ENCODE data around the gene HEPACAM. TPM values are rescaled to one million over a fixed set of nuclear protein-coding genes. Genes with fewer than 3 reads are reported as not detected.

The HEPACAM gene
- total RNA-seq, 4 donors from 2014 or later = 0.42 to 2.1 (median 1.1) TPM

DNA sequence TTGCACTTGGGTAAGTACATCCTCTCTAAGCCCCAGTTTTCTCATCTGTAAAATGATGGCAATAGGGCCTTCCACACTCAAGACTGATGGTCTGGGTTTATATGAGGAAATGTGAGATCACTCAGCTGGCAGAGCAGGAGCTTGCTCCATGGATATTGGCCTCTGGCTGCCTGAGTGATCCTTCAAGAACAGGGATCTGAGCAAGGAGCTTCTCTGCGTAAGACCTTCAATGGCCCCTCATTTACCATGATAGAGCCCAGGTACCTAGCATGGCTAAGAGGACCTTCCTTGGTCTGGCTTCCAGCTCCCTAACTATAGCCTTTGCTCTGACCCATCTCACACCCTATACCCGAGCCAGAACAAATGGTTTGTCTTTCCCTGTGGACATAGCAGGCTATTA lies 43.7 kb downstream of the HEPACAM start:
- TF ChIP-seq POLR2AphosphoS5 (IDR thresholded peaks at IDR 0.05) (no peak), EP300 (IDR thresholded peaks at IDR 0.05) (no peak), POLR2A (IDR thresholded peaks at IDR 0.05; ENCODE audit: low read depth) (no peak)
- TF ChIP-seq, protein P1, sequence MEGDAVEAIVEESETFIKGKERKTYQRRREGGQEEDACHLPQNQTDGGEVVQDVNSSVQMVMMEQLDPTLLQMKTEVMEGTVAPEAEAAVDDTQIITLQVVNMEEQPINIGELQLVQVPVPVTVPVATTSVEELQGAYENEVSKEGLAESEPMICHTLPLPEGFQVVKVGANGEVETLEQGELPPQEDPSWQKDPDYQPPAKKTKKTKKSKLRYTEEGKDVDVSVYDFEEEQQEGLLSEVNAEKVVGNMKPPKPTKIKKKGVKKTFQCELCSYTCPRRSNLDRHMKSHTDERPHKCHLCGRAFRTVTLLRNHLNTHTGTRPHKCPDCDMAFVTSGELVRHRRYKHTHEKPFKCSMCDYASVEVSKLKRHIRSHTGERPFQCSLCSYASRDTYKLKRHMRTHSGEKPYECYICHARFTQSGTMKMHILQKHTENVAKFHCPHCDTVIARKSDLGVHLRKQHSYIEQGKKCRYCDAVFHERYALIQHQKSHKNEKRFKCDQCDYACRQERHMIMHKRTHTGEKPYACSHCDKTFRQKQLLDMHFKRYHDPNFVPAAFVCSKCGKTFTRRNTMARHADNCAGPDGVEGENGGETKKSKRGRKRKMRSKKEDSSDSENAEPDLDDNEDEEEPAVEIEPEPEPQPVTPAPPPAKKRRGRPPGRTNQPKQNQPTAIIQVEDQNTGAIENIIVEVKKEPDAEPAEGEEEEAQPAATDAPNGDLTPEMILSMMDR (IDR thresholded peaks at IDR 0.05) = no peak
- 97% methylated on average over 2 of the region's 2 CpGs for WGBS
- H3K4me3 ChIP-seq = no peak overlapping the region
- DNase-seq (ENCODE audit: extremely low spot score) = no peak
- H3K27ac ChIP-seq (replicated peaks in 1 of 4) = peak overlapping the region in 3 of 4 donors; percentile 14 to 51 (median 42)
- peaks cover 0 to 29% (median 0%) of the 10 kb centered on the region in 4 donors for H3K27me3 ChIP-seq
- H3K9me3 ChIP-seq = no peaks in the 10 kb centered on the region
- H3K4me1 ChIP-seq = peaks cover 33 to 79% (median 39%) of the 10 kb centered on the region in 4 donors
- H3K36me3 ChIP-seq = peaks cover 0 to 59% (median 0%) of the 10 kb centered on the region in 4 donors
- intact Hi-C loops (cut with DNase I) = no loop called here

DNA sequence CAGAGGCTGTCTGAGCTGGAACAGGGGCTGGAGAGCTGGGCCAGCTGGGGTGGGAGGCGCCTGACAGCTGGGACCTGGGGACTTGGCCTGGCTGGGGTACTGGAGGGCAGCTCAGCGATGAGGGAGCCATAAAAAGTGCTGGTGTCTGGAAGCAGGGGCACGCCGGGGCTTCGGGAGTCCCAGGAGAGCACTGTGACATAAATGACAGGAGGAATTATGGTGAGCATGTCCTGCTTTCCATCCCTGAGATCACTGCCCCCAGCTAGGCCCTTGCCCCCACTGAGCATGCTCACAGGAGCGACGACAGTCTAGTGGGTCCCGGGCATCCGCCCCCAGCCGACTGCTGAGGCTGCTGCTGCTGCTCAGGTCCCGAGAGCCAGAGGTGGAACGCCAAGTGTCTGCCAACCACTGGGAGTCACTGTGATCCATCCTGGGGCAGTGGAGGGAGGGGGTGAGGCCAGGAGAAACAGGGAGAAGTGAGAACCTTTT lies 44.4 kb downstream of the HEPACAM start:
- Histone ChIP-seq H3K36me3 (peaks cover 0 to 64% (median 0%) of the 10 kb centered on the region in 4 donors), H3K4me3 (no peak overlapping the region), H3K27ac (replicated peaks in 1 of 4) (peak overlapping the region in 3 of 4 donors; percentile 28 to 51 (median 42)), H3K9me3 (no peaks in the 10 kb centered on the region), H3K4me1 (peaks cover 28 to 72% (median 37%) of the 10 kb centered on the region in 4 donors), H3K27me3 (peaks cover 0 to 36% (median 0%) of the 10 kb centered on the region in 4 donors)
- no peak for TF ChIP-seq EP300 (IDR thresholded peaks at IDR 0.05)
- TF ChIP-seq POLR2AphosphoS5 (IDR thresholded peaks at IDR 0.05) = no peak
- TF ChIP-seq POLR2A (IDR thresholded peaks at IDR 0.05; ENCODE audit: low read depth) = no peak
- TF ChIP-seq, protein P1 (IDR thresholded peaks at IDR 0.05) = no peak
- intact Hi-C loops (cut with DNase I) = no loop called here
- 43% methylated on average over 12 of the region's 12 CpGs for WGBS
- no peak for DNase-seq (ENCODE audit: extremely low spot score)

DNA sequence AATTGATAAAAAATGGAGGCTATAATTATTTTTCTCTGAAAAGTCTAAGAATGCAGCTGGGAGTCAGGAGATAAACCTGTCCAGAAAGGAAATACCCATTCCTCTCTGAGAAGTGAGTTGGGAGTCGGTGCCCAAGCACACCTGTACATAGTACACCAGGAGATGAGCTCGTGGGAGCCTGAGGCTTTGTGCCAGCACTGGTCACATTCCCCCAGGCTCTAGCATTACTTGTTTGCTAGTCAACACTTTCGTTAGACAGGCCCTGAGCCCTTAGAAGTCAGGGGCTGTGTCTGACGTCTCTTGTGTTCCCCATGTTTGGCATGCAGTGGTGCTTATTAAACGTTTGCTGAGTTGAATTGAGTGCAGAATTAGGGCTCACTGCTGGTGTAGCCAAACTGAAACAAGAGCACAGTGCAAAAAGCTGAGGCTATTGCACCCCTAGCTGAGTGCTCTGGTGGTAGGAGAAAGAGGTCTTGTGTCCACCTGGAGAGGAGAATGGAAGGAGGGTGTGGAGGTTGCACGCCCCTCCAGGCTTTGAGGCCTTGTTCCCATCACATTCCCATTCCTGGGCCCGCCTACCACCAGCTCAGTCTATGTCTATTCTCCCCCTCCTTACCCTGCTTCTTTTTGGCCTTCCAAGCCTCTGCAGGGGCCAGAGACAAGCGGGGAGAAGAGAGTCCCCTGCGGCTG lies 45.0 kb downstream of the HEPACAM start:
- TF ChIP-seq EP300 (IDR thresholded peaks at IDR 0.05) (no peak), POLR2AphosphoS5 (IDR thresholded peaks at IDR 0.05) (no peak), POLR2A (IDR thresholded peaks at IDR 0.05; ENCODE audit: low read depth) (no peak)
- TF ChIP-seq, protein P1 (IDR thresholded peaks at IDR 0.05) = no peak
- 65% methylated on average over 8 of the region's 9 CpGs for WGBS
- Histone ChIP-seq H3K9me3 (no peaks in the 10 kb centered on the region), H3K4me3 (no peak overlapping the region), H3K36me3 (peaks cover 0 to 70% (median 0%) of the 10 kb centered on the region in 4 donors), H3K27me3 (peaks cover 0 to 37% (median 0%) of the 10 kb centered on the region in 4 donors), H3K4me1 (peaks cover 28 to 68% (median 37%) of the 10 kb centered on the region in 4 donors), H3K27ac (replicated peaks in 1 of 4) (peak overlapping the region in 2 of 4 donors; percentile 28 to 51)
- intact Hi-C loops (cut with DNase I) = no loop called here
- no peak for DNase-seq (ENCODE audit: extremely low spot score)

DNA sequence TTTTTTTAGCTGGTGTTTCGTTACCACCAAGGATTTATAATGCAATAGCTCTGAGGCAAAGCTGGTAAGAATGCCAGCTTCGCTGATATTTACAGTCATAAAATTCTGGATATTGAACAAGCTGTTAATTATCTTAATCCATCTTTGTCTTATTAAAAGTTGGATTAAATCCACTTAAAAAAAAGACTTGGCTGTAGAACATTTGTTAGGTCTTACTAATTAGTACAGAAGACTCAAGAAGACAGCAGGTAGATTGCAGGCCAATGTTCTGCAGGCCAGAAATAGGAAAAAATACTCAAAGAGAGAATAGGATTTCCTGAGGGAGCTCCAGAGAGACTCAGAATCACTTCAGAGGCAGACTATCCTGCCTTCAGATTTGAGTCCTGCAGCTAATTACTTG lies 45.7 kb downstream of the HEPACAM start:
- H3K4me3 ChIP-seq = no peak overlapping the region
- H3K4me1 ChIP-seq = peaks cover 28 to 66% (median 35%) of the 10 kb centered on the region in 4 donors
- H3K27ac ChIP-seq (replicated peaks in 1 of 4) = no peak overlapping the region
- peaks cover 0 to 74% (median 0%) of the 10 kb centered on the region in 4 donors for H3K36me3 ChIP-seq
- no peak for DNase-seq (ENCODE audit: extremely low spot score)
- intact Hi-C loops (cut with DNase I) = no loop called here
- no peak for TF ChIP-seq POLR2A (IDR thresholded peaks at IDR 0.05; ENCODE audit: low read depth)
- TF ChIP-seq EP300 (IDR thresholded peaks at IDR 0.05) = no peak
- no peak for TF ChIP-seq POLR2AphosphoS5 (IDR thresholded peaks at IDR 0.05)
- TF ChIP-seq, protein P1 (IDR thresholded peaks at IDR 0.05) = no peak
- H3K9me3 ChIP-seq = no peaks in the 10 kb centered on the region
- WGBS = 96% methylated on average over 2 of the region's 2 CpGs
- H3K27me3 ChIP-seq = peaks cover 0 to 34% (median 0%) of the 10 kb centered on the region in 4 donors
